GM12873 (cell line): ENCODE data around the gene KRTAP10-9.

Experiments
- CTCF ChIP-seq: IDR thresholded peaks from 2 replicates; pipeline ENCODE4 v1.5.1; 2012; ENCODE audit warnings: low read depth, mild to moderate bottlenecking, moderate library complexity, low read length, control low read depth; ENCODE audit not compliant: insufficient read depth; ENCODE audit errors: missing control alignments

KRTAP10-9 gene

GRCh38 chr21:44666401-44667320 lies 39.8 kb downstream of the KRTAP10-9 start, which contains the start of gene KRTAP12-2:
TSS of gene KRTAP12-2 (minus strand) at chr21:44666927. CDS start at chr21:44666886, 41 bp downstream.
- no peak for TF ChIP-seq CTCF

- TF ChIP-seq CTCF, result no peak
Observed at GRCh38 chr21:44667612-44668011, 40.7 kb downstream of the KRTAP10-9 start.

- no peak for TF ChIP-seq CTCF
Observed at GRCh38 chr21:44670642-44671432, 43.9 kb downstream of the KRTAP10-9 start.

GRCh38 chr21:44671911-44672310 lies 45.0 kb downstream of the KRTAP10-9 start:
- TF ChIP-seq CTCF, result no peak

GRCh38 chr21:44677881-44678280 lies 51.0 kb downstream of the KRTAP10-9 start:
- no peak for TF ChIP-seq CTCF
